Renal cortical epithelial cell (primary cell): ENCODE measurements around the gene IFNA2. TPM values are rescaled to one million over a fixed set of nuclear protein-coding genes. Genes with fewer than 3 reads are reported as not detected.
A peak's percentile ranks its signal among the peaks of the same experiment; 100 is the strongest.
"Not testable (repeated sequence)": the region's sequence is repeated elsewhere in the genome, so short reads cannot be mapped to it uniquely, and the experiment has no call there.

Experiments used
- DNase-seq: peaks from one replicate; pipeline ENCODE4 v3.0.0-alpha.2; 2011; ENCODE audit warnings: low read depth
- total RNA-seq: library from RNA; depleted of rRNA; stranded (reverse); fragments of >200 nt; gene quantifications from 2 replicates; pipeline ENCODE4 v1.2.3, GENCODE V29; 2014

IFNA2 gene
- total RNA-seq, result not detected in 2 replicates

GRCh38 chr9:21385131-21385670, at the start of gene IFNA2:
Gene IFNA2 (minus strand): TSS chr9:21385398. CDS start chr9:21385329, 69 bp downstream.
- DNase-seq, result no peak

- not testable (repeated sequence) for DNase-seq
These were observed 49.8 kb upstream of the IFNA2 start for GRCh38 chr9:21435015-21435383.

GRCh38 chr9:21434202-21435014, 49.2 kb upstream of the IFNA2 start:
- DNase-seq, result peak; percentile 46

GRCh38 chr9:21432672-21433425, 47.7 kb upstream of the IFNA2 start:
- DNase-seq, result no peak

- no peak for DNase-seq
These were observed 44.0 kb upstream of the IFNA2 start for GRCh38 chr9:21429191-21429590.

GRCh38 chr9:21428235-21428634, 43.0 kb upstream of the IFNA2 start:
- DNase-seq, result no peak

- peak; percentile 92 for DNase-seq
These were observed 30.5 kb upstream of the IFNA2 start for GRCh38 chr9:21415493-21416267.

GRCh38 chr9:21414220-21414940, 29.2 kb upstream of the IFNA2 start:
- peak; percentile 53 for DNase-seq

- no peak for DNase-seq
These were observed 28.4 kb upstream of the IFNA2 start for GRCh38 chr9:21413624-21414023.

- no peak for DNase-seq
These were observed 28.0 kb upstream of the IFNA2 start for GRCh38 chr9:21413151-21413550.

- no peak for DNase-seq
These were observed 26.9 kb upstream of the IFNA2 start for GRCh38 chr9:21412107-21412506.

- no peak for DNase-seq
These were observed 23.6 kb upstream of the IFNA2 start, which contains the start of gene IFNA8 for GRCh38 chr9:21408817-21409216. Gene IFNA8 (plus strand): TSS chr9:21409117. CDS start chr9:21409177, 60 bp downstream.

GRCh38 chr9:21404146-21404545, 18.9 kb upstream of the IFNA2 start:
- no peak for DNase-seq

- DNase-seq, result no peak
These were observed 17.4 kb upstream of the IFNA2 start for GRCh38 chr9:21402386-21403251.

- DNase-seq, result no peak
These were observed 14.8 kb upstream of the IFNA2 start for GRCh38 chr9:21399956-21400355.

GRCh38 chr9:21398955-21399489, 13.8 kb upstream of the IFNA2 start:
- DNase-seq, result no peak

GRCh38 chr9:21395778-21396717, 10.8 kb upstream of the IFNA2 start:
- no peak for DNase-seq

GRCh38 chr9:21392270-21392669, 7.1 kb upstream of the IFNA2 start:
- DNase-seq, result peak; percentile 41

GRCh38 chr9:21383627-21384026, 1.6 kb downstream of the IFNA2 start:
- DNase-seq, result no peak
